ENCODE measurements around the gene RPTOR. TPM values are rescaled to one million over a fixed set of nuclear protein-coding genes. Genes with fewer than 3 reads are reported as not detected.

RPTOR gene
- total RNA-seq, 4 donors from 2014 or later: 19.0 to 48.3 (median 27.3) TPM

- no peak for TF ChIP-seq CTCF (IDR thresholded peaks at IDR 0.05)
- TF ChIP-seq POLR2A (IDR thresholded peaks at IDR 0.05): no peak
- no peak overlapping the region for H3K27ac ChIP-seq
- H3K27me3 ChIP-seq: no peaks in the 10 kb centered on the region
- H3K36me3 ChIP-seq: no peaks in the 10 kb centered on the region
- no peaks in the 10 kb centered on the region for H3K4me1 ChIP-seq
- no peak for DNase-seq
- H3K4me3 ChIP-seq: no peak overlapping the region
- intact Hi-C loops (cut with DNase I; ENCODE audit: low total_unique reads): no loop called here
- no peaks in the 10 kb centered on the region for H3K9me3 ChIP-seq
These were observed 106.3 kb downstream of the RPTOR start for GRCh38 chr17:80650751-80651518.

- no peak for DNase-seq
- Histone ChIP-seq H3K4me1 (no peaks in the 10 kb centered on the region), H3K27me3 (no peaks in the 10 kb centered on the region), H3K4me3 (no peak overlapping the region), H3K36me3 (no peaks in the 10 kb centered on the region), H3K9me3 (peaks cover 0 to 6% of the 10 kb centered on the region in 2 donors), H3K27ac (no peak overlapping the region)
- intact Hi-C loops (cut with DNase I; ENCODE audit: low total_unique reads): no loop called here
- no peak for TF ChIP-seq CTCF (IDR thresholded peaks at IDR 0.05)
- TF ChIP-seq POLR2A (IDR thresholded peaks at IDR 0.05): no peak
These were observed 108.2 kb downstream of the RPTOR start for GRCh38 chr17:80652756-80653330.

- no peaks in the 10 kb centered on the region for H3K4me1 ChIP-seq
- no peak overlapping the region for H3K4me3 ChIP-seq
- H3K9me3 ChIP-seq: peaks cover 0 to 6% of the 10 kb centered on the region in 2 donors
- H3K27me3 ChIP-seq: no peaks in the 10 kb centered on the region
- intact Hi-C loops (cut with DNase I; ENCODE audit: low total_unique reads): no loop called here
- no peaks in the 10 kb centered on the region for H3K36me3 ChIP-seq
- TF ChIP-seq CTCF (IDR thresholded peaks at IDR 0.05) (no peak), POLR2A (IDR thresholded peaks at IDR 0.05) (no peak)
- H3K27ac ChIP-seq: no peak overlapping the region
- DNase-seq: no peak
These were observed 109.2 kb downstream of the RPTOR start for GRCh38 chr17:80653856-80654255.

GRCh38 chr17:80655608-80656007 is 111.0 kb downstream of the RPTOR start:
- TF ChIP-seq POLR2A (IDR thresholded peaks at IDR 0.05) (no peak), CTCF (IDR thresholded peaks at IDR 0.05) (no peak)
- H3K4me1 ChIP-seq: no peaks in the 10 kb centered on the region
- no peak for DNase-seq
- H3K27ac ChIP-seq: no peak overlapping the region
- H3K9me3 ChIP-seq: peaks cover 0 to 6% of the 10 kb centered on the region in 2 donors
- H3K36me3 ChIP-seq: no peaks in the 10 kb centered on the region
- intact Hi-C loops (cut with DNase I; ENCODE audit: low total_unique reads): no loop called here
- no peak overlapping the region for H3K4me3 ChIP-seq
- no peaks in the 10 kb centered on the region for H3K27me3 ChIP-seq

GRCh38 chr17:80656590-80656989 is 112.0 kb downstream of the RPTOR start:
- no peak for DNase-seq
- intact Hi-C loops (cut with DNase I; ENCODE audit: low total_unique reads): no loop called here
- H3K4me3 ChIP-seq: no peak overlapping the region
- H3K9me3 ChIP-seq: peaks cover 0 to 6% of the 10 kb centered on the region in 2 donors
- H3K27me3 ChIP-seq: no peaks in the 10 kb centered on the region
- no peak for TF ChIP-seq POLR2A (IDR thresholded peaks at IDR 0.05)
- no peak for TF ChIP-seq CTCF (IDR thresholded peaks at IDR 0.05)
- H3K27ac ChIP-seq: no peak overlapping the region
- H3K4me1 ChIP-seq: no peaks in the 10 kb centered on the region
- no peaks in the 10 kb centered on the region for H3K36me3 ChIP-seq
